Measurements from ENCODE around the gene LRIG1. TPM values are rescaled to one million over a fixed set of nuclear protein-coding genes. Genes with fewer than 3 reads are reported as not detected.

LRIG1 gene
- total and polyA plus RNA-seq, 7 donors = 9.8 to 119 (median 41.1) TPM

- Histone ChIP-seq H3K27me3 (ENCODE audit: insufficient read depth in 3 of 3, low read length in 2 of 3) (no peaks in the 10 kb centered on the region), H3K36me3 (ENCODE audit: insufficient read depth in 1 of 2, low read depth in 1 of 2) (peaks cover 0 to 6% of the 10 kb centered on the region in 2 donors), H3K4me3 (peak overlapping the region; percentile 23), H3K27ac (peak overlapping the region; percentile 84), H3K9me3 (no peaks in the 10 kb centered on the region), H3K4me1 (peaks cover 99% of the 10 kb centered on the region)
- DNase-seq (peak in 1 of 2 donors; percentile 38), ATAC-seq (peak in 1 of 4 donors; percentile 34)
- no peak for TF ChIP-seq CTCF (IDR thresholded peaks at IDR 0.05)
- WGBS, 3 donors = 21 to 32% (median 21%) methylated on average over 7 of the region's 7 CpGs
- intact Hi-C loops (cut with DNase I) = loop anchor here (2.0 to 5.0 kb wide), 2 partner anchors 40 to 46 kb away; no protein-coding TSS in a partner anchor
These were observed 48.4 kb downstream of the LRIG1 start for GRCh38 chr3:66452303-66453011.

- intact Hi-C loops (cut with DNase I) = loop anchor here (2.0 to 5.0 kb wide), 2 partner anchors 41 to 47 kb away; no protein-coding TSS in a partner anchor
- WGBS, 3 donors = 39 to 63% (median 41%) methylated on average over 6 of the region's 6 CpGs
These were observed 49.1 kb downstream of the LRIG1 start for GRCh38 chr3:66451766-66452165.

DNA sequence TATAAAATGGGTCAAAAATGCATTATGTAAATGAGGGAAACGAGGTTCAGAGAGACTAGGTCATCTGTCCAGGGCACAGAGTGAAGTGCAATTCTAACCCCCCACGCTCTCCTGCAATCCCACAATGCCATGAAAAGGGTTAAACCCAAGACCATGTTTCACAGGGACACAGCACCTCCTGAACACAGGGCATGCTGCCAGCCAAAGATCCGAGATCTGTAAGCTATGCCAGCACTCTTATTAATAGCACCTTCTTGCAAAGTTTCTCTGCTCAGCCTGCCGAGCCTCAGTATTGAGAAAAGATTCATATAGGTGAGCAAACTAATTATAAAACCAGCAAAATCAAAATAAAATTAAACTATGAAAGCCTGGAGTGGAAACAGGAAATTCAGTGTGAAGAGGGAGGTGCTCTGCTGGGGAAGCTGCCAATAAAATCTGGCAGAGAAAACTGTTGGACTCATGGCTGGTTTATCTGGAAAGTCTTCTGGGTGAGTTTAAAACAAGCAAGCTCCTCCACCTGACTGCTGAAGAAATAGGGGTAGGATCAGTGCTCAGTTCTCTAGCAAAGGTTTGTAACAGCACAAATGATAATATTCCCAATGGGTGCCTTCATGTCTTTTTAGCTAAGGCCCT lies 50.3 kb downstream of the LRIG1 start:
- WGBS, 3 donors = 4 to 10% (median 8%) methylated on average over 4 of the region's 4 CpGs
- no peaks in the 10 kb centered on the region for H3K27me3 ChIP-seq (ENCODE audit: insufficient read depth in 3 of 3, low read length in 2 of 3)
- intact Hi-C loops (cut with DNase I) = loop anchor here in 1 of 2 donors (5.0 kb wide), 1 partner anchor 42 kb away; no protein-coding TSS in a partner anchor
- peaks cover 0 to 6% of the 10 kb centered on the region in 2 donors for H3K36me3 ChIP-seq (ENCODE audit: insufficient read depth in 1 of 2, low read depth in 1 of 2)
- no peaks in the 10 kb centered on the region for H3K9me3 ChIP-seq
- ATAC-seq (peak; percentile 52 to 67 (median 54)), DNase-seq (peak; percentile 49 to 85)
- H3K27ac ChIP-seq = peak overlapping the region; percentile 84
- no peak for TF ChIP-seq CTCF (IDR thresholded peaks at IDR 0.05)
- peak overlapping the region; percentile 38 for H3K4me3 ChIP-seq
- H3K4me1 ChIP-seq = peaks cover 82% of the 10 kb centered on the region

More at GRCh38 chr3:66451766-66452165, 49.1 kb downstream of the LRIG1 start:
- Histone ChIP-seq H3K4me3 (no peak overlapping the region), H3K4me1 (peaks cover 95% of the 10 kb centered on the region), H3K9me3 (no peaks in the 10 kb centered on the region), H3K36me3 (ENCODE audit: insufficient read depth in 1 of 2, low read depth in 1 of 2) (peaks cover 0 to 9% of the 10 kb centered on the region in 2 donors), H3K27ac (peak overlapping the region; percentile 84), H3K27me3 (ENCODE audit: insufficient read depth in 3 of 3, low read length in 2 of 3) (no peaks in the 10 kb centered on the region)
- DNase-seq = no peak
- no peak for ATAC-seq
- no peak for TF ChIP-seq CTCF (IDR thresholded peaks at IDR 0.05)

GRCh38 chr3:66449411-66449974 lies 51.3 kb downstream of the LRIG1 start:
- 10 to 12% (median 12%) methylated on average over 7 of the region's 7 CpGs for WGBS, 3 donors
- Histone ChIP-seq H3K4me1 (peaks cover 73% of the 10 kb centered on the region), H3K36me3 (ENCODE audit: insufficient read depth in 1 of 2, low read depth in 1 of 2) (peaks cover 0 to 6% of the 10 kb centered on the region in 2 donors), H3K9me3 (no peaks in the 10 kb centered on the region), H3K4me3 (no peak overlapping the region), H3K27me3 (ENCODE audit: insufficient read depth in 3 of 3, low read length in 2 of 3) (no peaks in the 10 kb centered on the region), H3K27ac (peak overlapping the region; percentile 84)
- intact Hi-C loops (cut with DNase I) = no loop called here
- DNase-seq = no peak
- peak in 3 of 4 donors; percentile 17 to 43 (median 31) for ATAC-seq
- no peak for TF ChIP-seq CTCF (IDR thresholded peaks at IDR 0.05)

All from psoas muscle (tissue), 8 donors.